ENCODE measurements around the gene BCAS3. TPM values are rescaled to one million over a fixed set of nuclear protein-coding genes. Genes with fewer than 3 reads are reported as not detected.

Gene BCAS3
- total RNA-seq, 4 donors from 2014 or later = 42.1 to 84.7 (median 54.1) TPM

DNA sequence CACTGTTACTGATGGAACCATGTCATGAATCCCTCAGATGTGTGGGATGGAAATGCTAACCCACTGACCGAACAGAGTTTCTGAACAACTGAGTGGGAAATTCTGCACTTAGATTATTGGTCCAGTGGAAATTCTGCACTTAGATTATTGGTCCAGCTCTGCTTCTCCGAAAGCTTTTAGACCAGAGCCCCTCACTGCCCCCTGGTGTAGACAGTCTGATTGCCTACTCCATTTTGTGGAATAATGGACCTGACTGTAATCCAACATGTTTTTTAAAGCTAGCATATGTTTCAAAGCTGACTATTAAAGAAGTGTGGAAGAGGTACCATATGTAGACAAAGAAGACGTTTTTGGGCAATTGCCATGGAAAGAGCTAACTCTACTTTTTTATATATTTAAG lies 671.7 kb downstream of the BCAS3 start:
- intact Hi-C loops (cut with DNase I; ENCODE audit: low total_unique reads) = no loop called here
- TF ChIP-seq, protein P1, sequence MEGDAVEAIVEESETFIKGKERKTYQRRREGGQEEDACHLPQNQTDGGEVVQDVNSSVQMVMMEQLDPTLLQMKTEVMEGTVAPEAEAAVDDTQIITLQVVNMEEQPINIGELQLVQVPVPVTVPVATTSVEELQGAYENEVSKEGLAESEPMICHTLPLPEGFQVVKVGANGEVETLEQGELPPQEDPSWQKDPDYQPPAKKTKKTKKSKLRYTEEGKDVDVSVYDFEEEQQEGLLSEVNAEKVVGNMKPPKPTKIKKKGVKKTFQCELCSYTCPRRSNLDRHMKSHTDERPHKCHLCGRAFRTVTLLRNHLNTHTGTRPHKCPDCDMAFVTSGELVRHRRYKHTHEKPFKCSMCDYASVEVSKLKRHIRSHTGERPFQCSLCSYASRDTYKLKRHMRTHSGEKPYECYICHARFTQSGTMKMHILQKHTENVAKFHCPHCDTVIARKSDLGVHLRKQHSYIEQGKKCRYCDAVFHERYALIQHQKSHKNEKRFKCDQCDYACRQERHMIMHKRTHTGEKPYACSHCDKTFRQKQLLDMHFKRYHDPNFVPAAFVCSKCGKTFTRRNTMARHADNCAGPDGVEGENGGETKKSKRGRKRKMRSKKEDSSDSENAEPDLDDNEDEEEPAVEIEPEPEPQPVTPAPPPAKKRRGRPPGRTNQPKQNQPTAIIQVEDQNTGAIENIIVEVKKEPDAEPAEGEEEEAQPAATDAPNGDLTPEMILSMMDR (IDR thresholded peaks at IDR 0.05) = no peak
- TF ChIP-seq POLR2A (IDR thresholded peaks at IDR 0.05) = no peak
- no peak overlapping the region for H3K4me3 ChIP-seq (ENCODE audit: low read depth, poor library complexity, severe bottlenecking)
- 85 to 89% methylated on average over 3 of the region's 3 CpGs for WGBS, 2 donors
- no peak for DNase-seq (ENCODE audit: low spot score in 2 of 2)

- no peak for TF ChIP-seq POLR2A (IDR thresholded peaks at IDR 0.05)
- TF ChIP-seq, protein P1 (IDR thresholded peaks at IDR 0.05) = no peak
- 91 to 93% methylated on average over 5 of the region's 5 CpGs for WGBS, 2 donors
- intact Hi-C loops (cut with DNase I; ENCODE audit: low total_unique reads) = loop anchor here (1.0 kb wide), 1 partner anchor 48 kb away; no protein-coding TSS in a partner anchor
- no peak overlapping the region for H3K4me3 ChIP-seq (ENCODE audit: low read depth, poor library complexity, severe bottlenecking)
- no peak for DNase-seq (ENCODE audit: low spot score in 2 of 2)
Observed at GRCh38 chr17:61351745-61352407, 674.2 kb downstream of the BCAS3 start.

GRCh38 chr17:61352408-61352770 lies 674.7 kb downstream of the BCAS3 start:
- TF ChIP-seq, protein P1 (IDR thresholded peaks at IDR 0.05) = no peak
- no peak for TF ChIP-seq POLR2A (IDR thresholded peaks at IDR 0.05)
- 70 to 71% methylated on average over 7 of the region's 7 CpGs for WGBS, 2 donors

GRCh38 chr17:61352781-61353491 lies 675.3 kb downstream of the BCAS3 start:
- 80 to 84% methylated on average over 12 of the region's 12 CpGs for WGBS, 2 donors
- intact Hi-C loops (cut with DNase I; ENCODE audit: low total_unique reads) = loop anchor here (1.0 kb wide), 1 partner anchor 49 kb away; no protein-coding TSS in a partner anchor
- DNase-seq (ENCODE audit: low spot score in 2 of 2) = no peak
- H3K4me3 ChIP-seq (ENCODE audit: low read depth, poor library complexity, severe bottlenecking) = no peak overlapping the region
- TF ChIP-seq, protein P1 (IDR thresholded peaks at IDR 0.05) = no peak
- no peak for TF ChIP-seq POLR2A (IDR thresholded peaks at IDR 0.05)

More at GRCh38 chr17:61352408-61352770, 674.7 kb downstream of the BCAS3 start:
- DNase-seq (ENCODE audit: low spot score in 2 of 2) = no peak
- intact Hi-C loops (cut with DNase I; ENCODE audit: low total_unique reads) = loop anchor here (1.0 kb wide), 1 partner anchor 48 kb away; no protein-coding TSS in a partner anchor
- no peak overlapping the region for H3K4me3 ChIP-seq (ENCODE audit: low read depth, poor library complexity, severe bottlenecking)

DNA sequence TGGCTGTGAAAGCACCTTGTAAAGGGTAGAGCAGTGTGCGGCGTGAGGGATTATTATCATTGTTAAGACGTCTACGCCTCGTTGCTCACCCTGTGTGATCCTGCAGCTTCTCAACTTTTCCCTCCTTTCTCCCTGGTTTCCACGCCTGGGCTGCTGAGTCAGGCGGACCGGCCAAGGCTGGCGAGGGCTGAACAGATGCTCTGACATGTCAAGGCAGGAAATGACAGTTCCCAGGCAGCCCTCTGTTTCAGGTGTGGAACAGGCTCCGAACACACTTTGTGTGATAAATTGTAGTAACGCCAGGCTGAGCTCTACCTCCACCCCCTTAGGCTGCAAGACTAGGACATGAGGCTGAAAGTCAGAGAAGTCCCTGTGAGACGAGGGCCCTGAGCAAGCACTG lies 676.0 kb downstream of the BCAS3 start:
- no peak overlapping the region for H3K4me3 ChIP-seq (ENCODE audit: low read depth, poor library complexity, severe bottlenecking)
- DNase-seq (ENCODE audit: low spot score in 2 of 2) = no peak
- no peak for TF ChIP-seq POLR2A (IDR thresholded peaks at IDR 0.05)
- TF ChIP-seq, protein P1 (IDR thresholded peaks at IDR 0.05) = no peak
- 71 to 95% methylated on average over 12 of the region's 12 CpGs for WGBS, 2 donors
- intact Hi-C loops (cut with DNase I; ENCODE audit: low total_unique reads) = no loop called here

All from lower leg skin (tissue), 4 donors.